Iris pigment epithelial cell (primary cell): Measurements from ENCODE around the gene VPS4A.
A peak's percentile ranks its signal among the peaks of the same experiment; 100 is the strongest.
"Not testable (repeated sequence)": the region's sequence is repeated elsewhere in the genome, so short reads cannot be mapped to it uniquely, and the experiment has no call there.

Source experiments
- DNase-seq: peaks from one replicate; pipeline ENCODE4 v3.0.0-alpha.2; 2011; ENCODE audit warnings: low read depth

Gene VPS4A

GRCh38 chr16:69310653-69311532 lies at the start of gene VPS4A:
VPS4A (plus strand) TSS chr16:69311350; CDS start chr16:69311512, 162 bp downstream.
- peak; percentile 95 for DNase-seq

GRCh38 chr16:69266334-69267063 lies 44.7 kb upstream of the VPS4A start:
- DNase-seq, result no peak

GRCh38 chr16:69267633-69268032 lies 43.5 kb upstream of the VPS4A start:
- no peak for DNase-seq

- peak; percentile 47 for DNase-seq
Measured at GRCh38 chr16:69270395-69270794, 40.8 kb upstream of the VPS4A start.

GRCh38 chr16:69270831-69271230 lies 40.3 kb upstream of the VPS4A start:
- no peak for DNase-seq

- DNase-seq, result peak; percentile 96
Measured at GRCh38 chr16:69273009-69273408, 38.1 kb upstream of the VPS4A start.

GRCh38 chr16:69274699-69275235 lies 36.4 kb upstream of the VPS4A start:
- DNase-seq, result no peak

- DNase-seq, result peak; percentile 97
Measured at GRCh38 chr16:69276148-69277115, 34.7 kb upstream of the VPS4A start.

- no peak for DNase-seq
Measured at GRCh38 chr16:69277413-69277812, 33.7 kb upstream of the VPS4A start.

- DNase-seq, result no peak
Measured at GRCh38 chr16:69283851-69284250, 27.3 kb upstream of the VPS4A start.

GRCh38 chr16:69285240-69285639 lies 25.9 kb upstream of the VPS4A start:
- DNase-seq, result no peak

GRCh38 chr16:69286941-69287713 lies 24.0 kb upstream of the VPS4A start:
- peak; percentile 83 for DNase-seq

- DNase-seq, result not testable (repeated sequence)
Measured at GRCh38 chr16:69291657-69292056, 19.5 kb upstream of the VPS4A start.

- no peak for DNase-seq
Measured at GRCh38 chr16:69293401-69293800, 17.7 kb upstream of the VPS4A start.

- no peak for DNase-seq
Measured at GRCh38 chr16:69294051-69294450, 17.1 kb upstream of the VPS4A start.

GRCh38 chr16:69296771-69297170 lies 14.4 kb upstream of the VPS4A start:
- DNase-seq, result not testable (repeated sequence)

- no peak for DNase-seq
Measured at GRCh38 chr16:69298261-69298660, 12.9 kb upstream of the VPS4A start.

GRCh38 chr16:69301187-69301586 lies 10.0 kb upstream of the VPS4A start:
- DNase-seq, result no peak

GRCh38 chr16:69301861-69302260 lies 9.3 kb upstream of the VPS4A start:
- no peak for DNase-seq

- DNase-seq, result no peak
Measured at GRCh38 chr16:69302301-69302700, 8.8 kb upstream of the VPS4A start.

GRCh38 chr16:69306031-69306430 lies 5.1 kb upstream of the VPS4A start:
- DNase-seq, result no peak
